ENCODE data around the gene MAN1A1.

DNA sequence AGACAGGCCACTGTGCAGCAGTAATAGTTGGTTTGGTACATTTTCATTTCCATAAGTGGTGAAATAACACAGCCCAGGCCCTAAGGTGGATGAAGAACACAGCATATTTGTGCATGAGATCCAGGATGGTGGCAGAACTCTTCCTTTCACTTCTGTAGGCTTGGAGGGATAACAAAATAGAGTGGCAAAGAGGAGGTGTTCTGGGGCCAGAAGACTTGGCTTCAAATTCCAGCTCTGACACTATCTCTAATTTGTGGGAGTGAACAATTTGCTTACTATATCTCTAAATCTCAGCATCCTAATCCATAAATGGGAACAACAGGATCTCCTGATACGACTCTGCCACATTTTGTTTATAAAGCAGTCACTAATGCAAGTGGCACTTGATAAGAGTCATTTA lies 159.4 kb downstream of the MAN1A1 start:
- TF ChIP-seq, protein P1, sequence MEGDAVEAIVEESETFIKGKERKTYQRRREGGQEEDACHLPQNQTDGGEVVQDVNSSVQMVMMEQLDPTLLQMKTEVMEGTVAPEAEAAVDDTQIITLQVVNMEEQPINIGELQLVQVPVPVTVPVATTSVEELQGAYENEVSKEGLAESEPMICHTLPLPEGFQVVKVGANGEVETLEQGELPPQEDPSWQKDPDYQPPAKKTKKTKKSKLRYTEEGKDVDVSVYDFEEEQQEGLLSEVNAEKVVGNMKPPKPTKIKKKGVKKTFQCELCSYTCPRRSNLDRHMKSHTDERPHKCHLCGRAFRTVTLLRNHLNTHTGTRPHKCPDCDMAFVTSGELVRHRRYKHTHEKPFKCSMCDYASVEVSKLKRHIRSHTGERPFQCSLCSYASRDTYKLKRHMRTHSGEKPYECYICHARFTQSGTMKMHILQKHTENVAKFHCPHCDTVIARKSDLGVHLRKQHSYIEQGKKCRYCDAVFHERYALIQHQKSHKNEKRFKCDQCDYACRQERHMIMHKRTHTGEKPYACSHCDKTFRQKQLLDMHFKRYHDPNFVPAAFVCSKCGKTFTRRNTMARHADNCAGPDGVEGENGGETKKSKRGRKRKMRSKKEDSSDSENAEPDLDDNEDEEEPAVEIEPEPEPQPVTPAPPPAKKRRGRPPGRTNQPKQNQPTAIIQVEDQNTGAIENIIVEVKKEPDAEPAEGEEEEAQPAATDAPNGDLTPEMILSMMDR (IDR thresholded peaks at IDR 0.05) = no peak
- no peak for TF ChIP-seq POLR2A (IDR thresholded peaks at IDR 0.05)

Data from thyroid gland (tissue), 4 donors.